ENCODE measurements around the gene BATF.
A peak's percentile ranks its signal among the peaks of the same experiment; 100 is the strongest.

The BATF gene

GRCh38 chr14:75494896-75495295 is 27.4 kb upstream of the BATF start:
- Histone ChIP-seq H3K4me3 (replicated peaks; ENCODE audit: insufficient read depth, low read length) (no peak overlapping the region), H3K27ac (replicated peaks) (no peak overlapping the region), H3K27me3 (ENCODE audit: insufficient read depth, poor library complexity, severe bottlenecking) (no peaks in the 10 kb centered on the region)
- no peak for TF ChIP-seq REST (IDR thresholded peaks at IDR 0.05; ENCODE audit: insufficient replicate concordance, low read depth)
- TF ChIP-seq SPI1 (IDR thresholded peaks at IDR 0.05; ENCODE audit: borderline replicate concordance, low read depth): no peak
- TF ChIP-seq POLR2AphosphoS5 (IDR thresholded peaks at IDR 0.05; ENCODE audit: low read depth): no peak
- TF ChIP-seq CTCF (IDR thresholded peaks at IDR 0.05; ENCODE audit: insufficient read depth, low read length): no peak
- no peak for TF ChIP-seq GABPA (IDR thresholded peaks at IDR 0.05; ENCODE audit: low read depth)
- DNase-seq (ENCODE audit: low read depth in 1 of 2, low spot score in 1 of 2): no peak

- Histone ChIP-seq H3K4me3 (replicated peaks; ENCODE audit: insufficient read depth, low read length) (no peak overlapping the region), H3K27me3 (ENCODE audit: insufficient read depth, poor library complexity, severe bottlenecking) (no peaks in the 10 kb centered on the region), H3K27ac (replicated peaks) (no peak overlapping the region)
- DNase-seq (ENCODE audit: low read depth in 1 of 2, low spot score in 1 of 2): no peak
- TF ChIP-seq POLR2AphosphoS5 (IDR thresholded peaks at IDR 0.05; ENCODE audit: low read depth): no peak
- no peak for TF ChIP-seq CTCF (IDR thresholded peaks at IDR 0.05; ENCODE audit: insufficient read depth, low read length)
- TF ChIP-seq SPI1 (IDR thresholded peaks at IDR 0.05; ENCODE audit: borderline replicate concordance, low read depth): no peak
- no peak for TF ChIP-seq GABPA (IDR thresholded peaks at IDR 0.05; ENCODE audit: low read depth)
- TF ChIP-seq REST (IDR thresholded peaks at IDR 0.05; ENCODE audit: insufficient replicate concordance, low read depth): no peak
These were observed 26.9 kb upstream of the BATF start for GRCh38 chr14:75495399-75495798.

GRCh38 chr14:75495882-75496281 is 26.4 kb upstream of the BATF start:
- Histone ChIP-seq H3K27me3 (ENCODE audit: insufficient read depth, poor library complexity, severe bottlenecking) (no peaks in the 10 kb centered on the region), H3K27ac (replicated peaks) (no peak overlapping the region), H3K4me3 (replicated peaks; ENCODE audit: insufficient read depth, low read length) (no peak overlapping the region)
- TF ChIP-seq GABPA (IDR thresholded peaks at IDR 0.05; ENCODE audit: low read depth) (no peak), REST (IDR thresholded peaks at IDR 0.05; ENCODE audit: insufficient replicate concordance, low read depth) (no peak), POLR2AphosphoS5 (IDR thresholded peaks at IDR 0.05; ENCODE audit: low read depth) (no peak), SPI1 (IDR thresholded peaks at IDR 0.05; ENCODE audit: borderline replicate concordance, low read depth) (no peak), CTCF (IDR thresholded peaks at IDR 0.05; ENCODE audit: insufficient read depth, low read length) (no peak)
- DNase-seq (ENCODE audit: low read depth in 1 of 2, low spot score in 1 of 2): peak in 1 of 2 experiments; percentile 14

All from HL-60 (cell line).